Parathyroid adenoma (tissue), 2 donors: ENCODE measurements around the gene S100A4.

Experiments used
- H2AFZ ChIP-seq: fragments of 300-600 bp; sonication (generic); one replicate; pipeline ENCODE4 v1.7.0; 2017; ENCODE audit warnings: antibody characterized with exemption, mild to moderate bottlenecking
- H3K27ac ChIP-seq: fragments of 300-600 bp; sonication (generic); one replicate; pipeline ENCODE4 v1.7.0; 2017
- H3K27me3 ChIP-seq: fragments of 300-600 bp; sonication (generic); one replicate; pipeline ENCODE4 v1.7.0; 2017; ENCODE audit warnings: low read length; ENCODE audit not compliant: control insufficient read depth, insufficient read depth
- H3K36me3 ChIP-seq: fragments of 300-600 bp; sonication (generic); one replicate; pipeline ENCODE4 v1.7.0; 2017; ENCODE audit warnings: low read length; ENCODE audit not compliant: control insufficient read depth, insufficient read depth
- H3K4me1 ChIP-seq: fragments of 300-600 bp; sonication (generic); one replicate; pipeline ENCODE4 v1.7.0; 2017; ENCODE audit warnings: control low read depth
- H3K4me2 ChIP-seq: fragments of 300-600 bp; sonication (generic); one replicate; pipeline ENCODE4 v1.7.0; 2017; ENCODE audit warnings: low read length
- H3K4me3 ChIP-seq: fragments of 300-600 bp; sonication (generic); one replicate; pipeline ENCODE4 v1.7.0; 2017; ENCODE audit warnings: low read depth, low read length
- H3K79me2 ChIP-seq: fragments of 300-600 bp; sonication (generic); one replicate; pipeline ENCODE4 v1.7.0; 2017; ENCODE audit warnings: control low read depth
- H3K9ac ChIP-seq: fragments of 300-600 bp; sonication (generic); one replicate; pipeline ENCODE4 v1.7.0; 2017; ENCODE audit warnings: mild to moderate bottlenecking
- H3K9me3 ChIP-seq: fragments of 300-600 bp; sonication (generic); one replicate; pipeline ENCODE4 v1.7.0; 2017; ENCODE audit warnings: low read length; ENCODE audit not compliant: control insufficient read depth
- CTCF ChIP-seq: fragments of 300-600 bp; sonication (generic); IDR thresholded peaks from one replicate; pipeline ENCODE4 v1.7.0; 2017; ENCODE audit warnings: antibody characterized with exemption, mild to moderate bottlenecking
- donor health status: primary hyperparathyroidism.

S100A4 gene

GRCh38 chr1:153533689-153534201, 11.9 kb downstream of the S100A4 start:
- Histone ChIP-seq H2AFZ (no peak overlapping the region), H3K27me3 (no peaks in the 10 kb centered on the region), H3K79me2 (no peaks in the 10 kb centered on the region), H3K4me1 (peaks cover 4% of the 10 kb centered on the region), H3K9ac (no peak overlapping the region), H3K27ac (no peak overlapping the region), H3K9me3 (no peaks in the 10 kb centered on the region), H3K4me3 (no peak overlapping the region), H3K36me3 (no peaks in the 10 kb centered on the region), H3K4me2 (no peak overlapping the region)
- no peak for TF ChIP-seq CTCF

GRCh38 chr1:153532769-153533599, 12.6 kb downstream of the S100A4 start:
- Histone ChIP-seq H3K4me2 (no peak overlapping the region), H3K4me1 (peaks cover 4% of the 10 kb centered on the region)
- TF ChIP-seq CTCF: peak; percentile 43

GRCh38 chr1:153532181-153532580, 13.4 kb downstream of the S100A4 start:
- TF ChIP-seq CTCF: no peak
- Histone ChIP-seq H3K9me3 (no peaks in the 10 kb centered on the region), H3K79me2 (no peaks in the 10 kb centered on the region), H3K36me3 (no peaks in the 10 kb centered on the region), H3K27me3 (no peaks in the 10 kb centered on the region), H2AFZ (no peak overlapping the region), H3K27ac (no peak overlapping the region), H3K9ac (no peak overlapping the region), H3K4me2 (no peak overlapping the region), H3K4me1 (peaks cover 4% of the 10 kb centered on the region), H3K4me3 (no peak overlapping the region)

More at GRCh38 chr1:153532769-153533599, 12.6 kb downstream of the S100A4 start:
- Histone ChIP-seq H3K79me2 (no peaks in the 10 kb centered on the region), H3K27ac (no peak overlapping the region), H2AFZ (no peak overlapping the region), H3K4me3 (no peak overlapping the region), H3K27me3 (no peaks in the 10 kb centered on the region), H3K36me3 (no peaks in the 10 kb centered on the region), H3K9me3 (no peaks in the 10 kb centered on the region), H3K9ac (no peak overlapping the region)

GRCh38 chr1:153531638-153532037, 14.0 kb downstream of the S100A4 start:
- Histone ChIP-seq H3K27ac (no peak overlapping the region), H3K36me3 (no peaks in the 10 kb centered on the region), H3K27me3 (no peaks in the 10 kb centered on the region), H3K4me2 (no peak overlapping the region), H3K79me2 (no peaks in the 10 kb centered on the region), H2AFZ (no peak overlapping the region), H3K4me3 (no peak overlapping the region), H3K9ac (no peak overlapping the region), H3K9me3 (no peaks in the 10 kb centered on the region), H3K4me1 (peaks cover 4% of the 10 kb centered on the region)
- no peak for TF ChIP-seq CTCF

- no peaks in the 10 kb centered on the region for H3K36me3 ChIP-seq
- H2AFZ ChIP-seq: no peak overlapping the region
- no peak overlapping the region for H3K4me3 ChIP-seq
- H3K79me2 ChIP-seq: no peaks in the 10 kb centered on the region
- H3K4me1 ChIP-seq: no peaks in the 10 kb centered on the region
- no peak for TF ChIP-seq CTCF
- H3K27ac ChIP-seq: no peak overlapping the region
- no peak overlapping the region for H3K9ac ChIP-seq
- H3K27me3 ChIP-seq: no peaks in the 10 kb centered on the region
- no peak overlapping the region for H3K4me2 ChIP-seq
- no peaks in the 10 kb centered on the region for H3K9me3 ChIP-seq
These were observed 17.9 kb downstream of the S100A4 start for GRCh38 chr1:153527683-153528040.
